D341Med (cell line): ENCODE results near the gene LIMK1.
"Not testable (repeated sequence)": the region's sequence is repeated elsewhere in the genome, so short reads cannot be mapped to it uniquely, and the experiment has no call there.

Experiments used
- DNase-seq: peaks from one replicate; pipeline ENCODE4 v3.0.0; 2012; ENCODE audit warnings: low spot score

LIMK1 gene

DNA sequence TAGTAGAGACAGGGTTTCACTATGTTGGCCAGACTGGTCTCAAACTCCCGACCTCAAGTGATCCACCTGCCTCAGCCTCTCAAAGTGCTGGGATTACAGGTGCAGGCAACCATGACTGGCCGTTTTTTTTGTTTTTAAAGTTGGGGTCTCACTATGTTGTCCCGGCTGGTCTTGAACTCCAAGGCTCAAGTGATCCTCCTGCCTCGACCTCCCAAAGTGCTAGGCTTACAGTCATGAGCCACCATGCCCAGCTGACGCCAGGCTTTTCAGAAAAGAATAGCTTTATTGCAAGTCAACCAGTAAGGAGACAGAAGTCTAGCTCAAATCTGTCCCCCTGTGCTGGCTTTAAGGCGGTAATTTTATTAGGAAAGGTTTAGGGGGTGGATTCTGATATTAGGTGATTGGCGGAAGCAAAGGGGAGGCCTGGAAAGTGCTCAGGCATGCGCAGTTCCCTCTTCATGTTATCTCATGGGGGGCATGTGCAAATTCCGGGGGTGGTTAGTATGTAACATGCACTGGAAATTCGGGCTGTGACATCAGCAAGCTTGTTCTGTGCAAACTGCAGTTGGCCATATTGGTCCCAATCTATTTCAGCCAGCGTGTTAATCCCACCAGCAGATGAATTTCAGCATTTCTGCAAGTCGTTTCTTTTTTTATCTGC is 42.7 kb downstream of the LIMK1 start:
- DNase-seq = no peak

DNA sequence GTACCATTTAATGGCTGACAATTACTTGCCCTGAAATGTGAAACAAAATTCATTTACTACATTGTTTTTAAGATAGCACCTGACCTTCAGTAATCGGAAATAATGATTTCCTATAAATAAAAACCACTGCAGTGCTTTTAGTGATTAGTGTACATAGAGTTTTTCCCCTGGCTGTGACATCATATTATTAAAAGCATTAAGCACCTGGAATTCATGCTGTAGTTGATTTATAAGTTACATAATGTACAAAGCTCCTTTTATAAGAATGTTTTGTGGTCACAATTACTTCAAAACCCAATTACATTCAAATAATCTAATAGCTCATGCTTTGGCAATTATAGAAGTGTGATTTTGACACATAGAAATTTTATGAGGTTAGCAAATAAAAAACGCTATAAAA is 46.3 kb downstream of the LIMK1 start:
- no peak for DNase-seq

DNA sequence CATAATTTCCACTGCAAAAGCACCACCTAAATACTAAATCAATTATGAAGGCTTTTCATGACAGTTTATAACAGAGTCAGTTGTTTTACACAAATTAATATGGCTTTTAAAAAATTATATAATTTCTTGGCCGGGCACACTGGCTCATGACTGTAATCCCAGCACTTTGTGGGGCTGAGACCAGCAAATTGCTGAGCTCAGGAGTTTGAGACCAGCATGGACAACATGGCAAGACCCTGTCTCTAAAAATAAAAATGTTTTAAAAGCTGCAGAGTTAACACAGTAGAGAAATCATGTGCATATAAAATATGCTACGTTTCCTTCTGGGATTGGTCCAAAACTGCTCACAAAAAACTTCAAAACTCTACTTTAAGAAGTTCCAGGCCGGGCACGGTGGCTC is 46.9 kb downstream of the LIMK1 start:
- no peak for DNase-seq

DNA sequence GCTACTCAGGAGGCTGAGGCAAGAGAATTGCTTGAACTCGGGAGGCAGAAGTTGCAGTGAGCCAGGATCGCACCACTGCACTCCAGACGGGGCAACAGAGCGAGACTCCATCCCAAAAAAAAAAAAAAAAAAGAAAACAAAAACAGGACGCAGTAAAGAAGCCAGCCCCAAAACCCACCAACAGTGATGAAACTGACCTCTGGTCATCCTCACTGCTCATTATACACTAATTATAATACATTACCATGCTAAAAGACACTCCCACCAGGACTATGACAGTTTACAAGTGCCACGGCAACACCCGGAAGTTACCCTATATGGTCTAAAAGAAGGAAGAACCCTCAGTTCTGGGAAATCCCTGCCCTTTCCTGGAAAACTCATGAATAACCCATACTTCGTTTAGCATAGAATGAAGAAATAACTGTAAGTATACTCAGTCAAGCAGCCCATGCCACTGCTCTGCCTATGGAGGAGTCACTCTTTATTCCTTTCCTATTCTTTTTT is 50.6 kb downstream of the LIMK1 start:
- DNase-seq = no peak

DNA sequence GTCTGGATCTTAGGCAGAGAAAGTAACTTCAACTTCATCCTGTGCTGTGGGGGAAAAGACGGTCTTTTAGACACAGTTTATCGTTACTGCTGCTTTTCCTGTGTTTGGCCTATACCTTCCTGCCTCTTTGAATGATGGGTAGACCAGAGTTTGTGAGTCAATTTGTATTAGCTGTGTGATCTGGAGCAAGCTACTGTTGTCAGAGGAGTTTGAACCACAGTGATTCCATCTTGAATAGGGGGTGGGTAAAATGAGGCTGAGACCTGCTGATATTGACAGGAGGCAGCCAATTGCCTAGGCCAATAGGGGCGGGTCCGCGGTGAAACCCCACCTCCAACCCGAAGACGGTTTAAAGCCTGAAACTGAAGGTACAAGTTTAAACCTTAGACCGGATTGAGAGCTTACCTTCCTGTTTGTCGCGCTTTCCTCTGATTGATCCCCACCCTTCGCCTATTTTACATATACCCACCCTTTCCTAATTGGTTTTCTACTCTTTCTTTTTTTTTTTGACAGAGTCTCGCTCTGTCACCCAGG is 54.8 kb downstream of the LIMK1 start:
- no peak for DNase-seq

DNA sequence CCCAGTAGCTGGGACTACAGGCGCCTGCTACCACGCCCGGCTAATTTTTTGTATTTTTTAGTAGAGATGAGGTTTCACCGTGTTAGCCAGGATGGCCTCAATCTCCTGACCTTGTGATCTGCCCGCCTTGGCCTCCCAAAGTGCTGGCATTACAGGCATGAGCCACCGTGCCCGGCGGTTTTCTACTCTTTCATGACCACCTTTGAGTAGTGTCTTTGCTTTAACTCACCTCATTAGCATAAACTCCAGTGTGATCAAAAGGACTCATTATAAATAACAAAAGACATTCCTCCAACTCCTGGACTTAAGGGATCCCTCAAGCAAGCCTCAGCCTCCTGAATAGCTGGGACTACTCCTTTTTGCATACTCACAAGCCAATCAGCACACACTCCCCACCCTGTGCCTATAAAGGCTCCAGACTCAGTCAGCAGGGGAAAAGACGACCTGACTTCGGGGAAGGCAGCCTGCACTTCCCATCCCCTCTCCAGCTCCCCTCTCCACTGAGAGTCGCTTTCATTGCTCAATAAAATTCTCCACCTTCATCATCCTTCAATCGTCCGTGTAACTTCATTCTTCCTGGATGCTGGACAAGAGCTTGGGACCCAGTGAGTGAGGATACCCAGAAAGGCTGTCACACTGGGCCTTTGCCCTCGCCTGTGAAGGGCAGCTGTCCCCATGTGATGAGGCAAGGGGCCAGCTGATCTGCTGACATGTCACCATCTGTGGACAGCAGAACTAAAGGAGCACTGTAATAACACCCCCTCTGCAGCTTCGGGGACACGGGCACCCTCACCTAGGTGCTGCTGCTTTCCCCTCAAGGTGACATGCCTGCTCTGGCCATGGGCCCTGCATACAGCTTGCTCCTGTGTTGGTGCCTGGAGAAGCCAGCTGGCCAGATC is 55.6 kb downstream of the LIMK1 start:
- DNase-seq = no peak

DNA sequence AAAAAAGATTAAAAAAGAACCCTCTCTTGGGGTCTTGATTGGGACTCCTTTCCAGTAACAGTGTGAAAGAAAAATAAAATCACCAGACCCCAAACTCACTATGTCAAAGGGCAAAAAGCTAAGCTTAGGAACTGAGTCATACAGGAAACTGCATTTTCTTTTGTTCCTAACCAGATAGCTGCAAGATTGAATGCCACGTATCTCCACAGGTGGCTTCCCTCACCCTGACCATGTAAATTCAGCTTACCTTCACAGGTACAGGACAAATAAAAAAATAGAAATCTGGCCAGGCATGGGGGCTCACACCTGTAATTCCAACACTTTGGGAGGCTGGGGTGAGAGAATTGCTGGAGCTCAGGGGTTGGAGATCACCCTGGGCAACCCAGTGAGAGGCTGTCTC is 58.1 kb downstream of the LIMK1 start:
- DNase-seq = no peak

DNA sequence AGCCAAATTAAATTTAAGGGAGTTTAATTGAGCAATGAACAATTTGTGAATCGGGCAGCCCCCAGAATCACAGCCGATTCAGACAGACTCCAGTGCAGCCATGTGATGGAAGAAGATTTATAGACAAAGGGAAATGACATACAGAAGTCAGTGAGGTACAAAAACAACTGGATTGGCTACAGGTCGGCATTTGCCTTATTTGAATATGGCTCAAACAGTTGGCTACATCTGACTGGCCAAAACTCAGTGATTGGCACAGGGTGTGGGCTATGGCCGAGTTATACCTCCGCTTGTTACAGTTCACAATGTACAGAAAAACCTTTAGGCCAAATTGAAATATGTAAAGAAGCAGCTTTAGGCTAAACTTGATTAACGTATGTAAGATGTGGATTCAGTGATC is 59.8 kb downstream of the LIMK1 start:
- DNase-seq = no peak

DNA sequence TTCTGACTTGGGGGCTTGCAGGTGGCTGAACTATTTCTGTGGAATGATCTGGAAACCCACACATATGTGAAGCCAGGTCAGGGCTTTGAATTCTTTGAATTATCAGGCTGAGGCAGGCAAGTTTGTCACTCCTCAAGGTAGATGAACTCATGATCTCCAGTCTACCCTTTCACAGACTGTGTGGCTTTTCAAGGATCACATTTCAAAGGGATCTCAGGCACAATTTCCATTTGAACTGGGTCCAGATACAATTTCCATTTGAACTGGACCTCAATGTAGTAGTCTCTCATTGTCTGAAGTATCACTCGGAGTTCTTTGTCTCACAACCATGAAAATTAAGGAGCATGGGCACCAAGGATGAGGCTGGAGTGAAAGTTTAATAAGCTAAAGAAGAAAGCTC is 64.9 kb downstream of the LIMK1 start:
- no peak for DNase-seq

DNA sequence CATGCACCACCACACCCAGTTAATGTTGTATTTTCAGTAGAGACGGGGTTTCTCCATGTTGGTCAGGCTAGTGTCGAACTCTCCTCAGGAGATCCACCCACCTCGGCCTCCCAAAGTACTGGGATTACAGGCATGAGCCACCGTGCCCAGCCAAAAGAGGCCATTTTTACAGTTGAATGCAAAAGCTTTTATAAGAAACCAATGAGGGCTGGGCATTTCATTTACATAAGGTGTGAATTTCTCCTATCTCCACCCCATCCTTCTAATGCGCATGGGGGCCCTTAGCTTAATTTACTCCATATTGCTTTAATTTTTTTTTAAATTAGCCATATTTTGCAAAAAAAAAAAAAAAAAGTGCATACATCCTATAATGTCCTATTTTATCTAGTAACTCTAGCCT is 65.5 kb downstream of the LIMK1 start:
- no peak for DNase-seq

DNA sequence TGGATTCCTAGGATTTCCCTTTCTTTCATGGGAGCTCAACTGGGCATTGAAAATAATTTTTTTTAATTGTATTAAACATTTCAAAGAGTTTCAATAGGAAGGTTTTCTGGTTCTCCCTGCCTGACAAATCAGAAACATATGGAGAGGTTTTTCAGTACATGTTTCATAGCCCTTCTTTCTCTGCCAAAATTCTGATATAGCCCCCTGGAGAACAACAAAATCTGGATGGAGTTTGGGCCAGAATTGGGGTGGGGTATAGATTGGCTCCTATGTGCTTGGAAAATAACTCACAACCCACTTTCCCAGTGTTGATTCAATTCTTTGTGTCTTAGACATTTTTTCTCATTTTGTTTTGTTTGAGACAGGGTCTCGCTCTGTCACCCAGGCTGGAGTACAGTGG is 66.0 kb downstream of the LIMK1 start:
- no peak for DNase-seq

DNA sequence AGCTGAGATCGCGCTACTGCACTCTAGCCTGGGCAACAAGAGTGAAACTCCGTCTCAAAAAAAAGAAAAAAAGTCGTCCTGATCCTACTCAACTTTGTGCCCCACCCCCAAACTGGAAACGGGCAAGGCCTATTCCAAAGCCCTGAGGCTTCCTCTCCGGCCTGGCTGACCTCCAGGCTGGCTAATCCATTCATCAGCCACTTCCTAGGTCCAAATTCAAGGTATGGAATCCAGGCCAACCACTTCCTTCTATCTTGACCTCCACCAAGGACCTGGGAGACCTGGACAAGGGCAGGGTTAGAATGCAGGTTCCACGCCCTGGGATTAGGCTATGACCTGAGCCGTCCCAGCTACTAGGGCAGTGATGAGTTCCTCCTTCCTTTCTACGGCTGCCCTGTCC is 70.1 kb downstream of the LIMK1 start:
- no peak for DNase-seq

DNA sequence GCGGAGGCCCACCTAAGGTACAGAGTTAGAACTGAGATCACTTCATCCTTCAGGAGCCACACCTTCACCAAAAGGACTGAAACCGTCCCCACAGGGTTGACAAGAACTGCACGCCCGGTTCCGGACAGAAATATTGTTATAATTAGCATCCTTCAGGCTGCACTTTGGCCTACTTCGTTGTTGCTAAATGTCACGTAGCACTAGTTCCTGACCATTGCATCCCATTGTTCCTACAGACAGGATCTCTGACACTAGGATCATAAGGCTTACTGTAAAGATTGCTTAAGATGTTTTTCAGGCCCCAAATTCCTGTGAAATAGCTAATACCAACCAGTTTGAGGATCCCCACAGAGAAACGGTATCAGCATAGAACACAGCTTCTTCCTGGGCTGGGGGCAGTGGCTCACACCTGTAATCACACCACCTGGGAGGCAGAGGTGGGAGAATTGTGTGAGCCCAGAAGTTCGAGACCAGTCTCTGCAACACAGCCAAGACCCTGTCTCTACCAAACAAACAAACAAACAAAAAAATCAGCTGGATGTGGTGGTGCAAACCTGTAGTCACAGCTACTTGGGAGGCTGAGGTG is 72.3 kb downstream of the LIMK1 start:
- DNase-seq = no peak

DNA sequence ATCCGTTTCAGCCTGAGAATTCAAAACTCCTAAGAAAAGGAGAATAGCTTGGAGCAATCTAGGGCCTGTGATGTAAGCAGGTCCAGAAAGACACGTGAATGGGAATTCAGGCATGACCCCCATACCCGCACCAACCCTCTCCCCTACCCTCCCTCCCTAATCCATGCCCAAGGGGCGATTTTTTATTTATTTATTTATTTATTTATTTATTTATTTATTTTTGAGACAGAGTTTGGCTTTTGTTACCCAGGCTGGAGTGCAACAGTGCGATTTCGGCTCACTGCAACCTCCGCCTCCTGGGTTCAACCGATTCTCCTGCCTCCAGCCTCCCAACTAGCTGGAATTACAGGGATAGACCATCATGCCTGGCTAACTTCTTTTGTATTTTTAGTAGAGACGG is 74.0 kb downstream of the LIMK1 start:
- no peak for DNase-seq

DNA sequence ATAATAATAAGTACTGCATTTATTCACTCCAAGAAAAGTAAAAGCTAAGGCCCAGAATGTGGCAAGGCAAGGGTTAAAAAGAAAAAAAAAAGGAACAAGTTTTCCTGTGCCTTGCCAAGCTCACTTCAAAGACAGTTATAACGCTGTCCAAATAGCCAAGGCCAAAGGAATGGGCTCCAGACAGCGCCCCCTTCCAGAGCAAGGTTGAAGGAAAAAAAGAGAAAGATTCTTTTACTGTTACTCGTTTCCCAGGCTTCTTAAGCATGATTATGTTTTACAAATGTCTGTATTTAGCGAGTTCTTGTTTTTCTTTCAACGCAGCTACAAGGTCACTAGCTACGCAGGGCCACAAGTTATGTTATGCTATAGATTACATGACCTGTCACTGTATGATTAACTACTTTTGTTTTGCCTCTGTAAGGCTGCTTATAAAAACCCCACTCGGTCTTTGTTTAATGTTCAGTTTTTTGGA is 81.4 kb downstream of the LIMK1 start:
- DNase-seq = no peak

DNA sequence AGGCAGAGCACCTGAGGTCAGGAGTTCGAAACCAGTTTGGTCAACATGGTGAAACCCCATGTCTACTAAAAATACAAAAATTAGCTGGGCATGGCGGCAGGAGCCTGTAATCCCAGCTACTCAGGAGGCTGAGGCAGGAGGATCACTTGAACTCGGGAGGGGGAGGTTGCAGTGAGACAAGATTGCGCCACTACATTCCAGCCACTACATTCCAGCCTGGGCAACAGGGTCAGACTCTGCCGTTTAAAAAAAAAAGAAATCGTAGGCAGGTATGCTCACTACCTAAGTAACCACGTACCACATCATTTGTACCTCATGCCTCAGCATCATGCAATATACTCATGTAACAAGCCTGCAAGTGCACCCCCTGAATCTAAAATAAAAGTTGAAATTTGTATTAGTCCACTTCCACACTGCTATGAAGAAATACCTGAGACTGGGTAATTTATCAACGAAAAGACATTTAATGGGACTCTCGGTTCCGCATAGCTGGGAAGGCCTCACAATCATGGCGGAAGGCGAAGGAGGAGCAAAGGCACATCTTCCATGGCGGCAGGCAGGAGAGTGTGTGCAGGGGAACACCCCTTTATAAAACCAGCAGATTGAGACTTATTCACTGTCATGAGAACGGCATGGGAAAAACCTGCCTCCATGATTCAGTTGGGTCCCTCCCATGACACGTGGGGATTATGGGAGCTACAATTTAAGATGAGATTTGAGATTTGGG is 82.4 kb downstream of the LIMK1 start:
- DNase-seq = no peak

DNA sequence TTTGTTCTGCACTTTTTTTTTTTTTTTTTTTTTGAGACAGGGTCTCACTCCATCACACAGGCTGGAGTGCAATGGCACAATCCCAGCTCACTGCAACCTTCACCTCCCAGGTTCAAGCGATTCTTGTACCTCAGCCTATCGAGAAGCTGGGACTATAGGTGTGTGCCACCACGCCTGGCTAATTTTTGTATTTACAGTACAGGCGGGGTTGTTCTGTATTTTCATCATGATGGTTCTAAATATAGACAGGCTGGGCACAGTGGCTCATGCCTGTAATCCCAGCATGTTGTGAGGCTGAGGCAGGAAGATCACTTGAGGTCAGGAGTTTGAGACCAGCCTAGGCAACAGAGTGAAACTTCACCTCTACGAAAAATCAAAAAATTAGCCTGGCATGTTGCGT is 83.7 kb downstream of the LIMK1 start:
- DNase-seq = not testable (repeated sequence)
